ENCODE measurements around the gene CNKSR2. TPM values are rescaled to one million over a fixed set of nuclear protein-coding genes. Genes with fewer than 3 reads are reported as not detected.

The CNKSR2 gene
- total and polyA plus RNA-seq, 9 donors: 0.35 to 20.6 (median 2.3) TPM

DNA sequence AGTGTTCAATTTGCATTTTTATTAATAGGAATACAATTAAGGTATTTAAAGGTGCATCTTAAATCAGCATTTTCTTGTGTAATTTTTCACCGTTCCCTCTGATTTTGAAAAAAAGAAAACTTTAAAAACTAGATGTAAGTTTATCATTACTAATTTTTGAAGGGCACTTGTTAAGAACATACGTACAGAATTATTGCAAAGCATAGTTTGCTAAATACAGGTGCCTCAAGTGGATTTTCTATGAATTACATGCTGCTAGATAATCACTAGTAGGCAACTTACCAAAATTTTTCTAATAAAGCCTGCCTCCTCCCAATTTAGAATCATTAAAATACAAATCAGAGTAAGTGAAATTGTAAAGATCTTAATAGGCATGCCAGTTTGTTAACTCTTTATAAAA lies 8.5 kb downstream of the CNKSR2 start:
- no peak overlapping the region for H3K27ac ChIP-seq
- no peaks in the 10 kb centered on the region for H3K9me3 ChIP-seq
- DNase-seq: no peak
- intact Hi-C loops (cut with DNase I): no loop called here
- TF ChIP-seq EP300 (IDR thresholded peaks at IDR 0.05) (no peak), CTCF (IDR thresholded peaks at IDR 0.05) (no peak), POLR2A (IDR thresholded peaks at IDR 0.05) (no peak)
- no peak overlapping the region for H3K4me3 ChIP-seq
- no peaks in the 10 kb centered on the region for H3K36me3 ChIP-seq
- no peaks in the 10 kb centered on the region for H3K4me1 ChIP-seq (ENCODE audit: insufficient read depth)
- WGBS, 3 donors: 47 to 54% (median 49%) methylated on average over 2 of the region's 2 CpGs
- peaks cover 3% of the 10 kb centered on the region for H3K27me3 ChIP-seq

- 5 to 12% (median 10%) methylated on average over 2 of the region's 2 CpGs for WGBS, 3 donors
- no peak for TF ChIP-seq CTCF (IDR thresholded peaks at IDR 0.05)
- TF ChIP-seq POLR2A (IDR thresholded peaks at IDR 0.05): no peak
- TF ChIP-seq EP300 (IDR thresholded peaks at IDR 0.05): no peak
- no peak for DNase-seq
- Histone ChIP-seq H3K27ac (no peak overlapping the region), H3K27me3 (peaks cover 3% of the 10 kb centered on the region), H3K4me1 (ENCODE audit: insufficient read depth) (no peaks in the 10 kb centered on the region), H3K9me3 (no peaks in the 10 kb centered on the region), H3K4me3 (no peak overlapping the region), H3K36me3 (no peaks in the 10 kb centered on the region)
- intact Hi-C loops (cut with DNase I): no loop called here
These were observed 9.3 kb downstream of the CNKSR2 start for GRCh38 chrX:21383546-21383945.

DNA sequence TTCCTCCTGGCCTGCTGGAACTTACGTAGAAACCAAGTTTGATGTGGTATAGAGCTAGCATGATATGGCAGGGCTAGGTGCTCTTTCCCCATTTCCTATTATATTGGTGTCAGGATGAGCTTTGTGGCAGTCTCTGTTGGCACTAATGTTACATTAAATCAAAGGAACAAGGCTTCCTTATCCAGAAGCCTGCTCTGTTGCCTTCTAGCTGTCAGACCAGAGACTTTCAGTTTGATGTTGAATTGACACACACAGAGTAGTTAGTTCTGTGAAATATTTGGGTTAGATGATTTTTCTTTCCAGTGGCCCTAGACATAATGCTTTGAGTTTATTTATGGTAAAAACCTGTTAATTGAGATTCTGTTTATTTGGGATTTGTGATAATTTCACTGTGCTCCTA lies 10.0 kb downstream of the CNKSR2 start:
- WGBS, 3 donors: 63 to 81% (median 72%) methylated on average over 1 of the region's 1 CpG
- Histone ChIP-seq H3K27me3 (peaks cover 3% of the 10 kb centered on the region), H3K9me3 (no peaks in the 10 kb centered on the region), H3K4me3 (no peak overlapping the region), H3K36me3 (no peaks in the 10 kb centered on the region), H3K27ac (no peak overlapping the region), H3K4me1 (ENCODE audit: insufficient read depth) (no peaks in the 10 kb centered on the region)
- no peak for DNase-seq
- intact Hi-C loops (cut with DNase I): no loop called here
- no peak for TF ChIP-seq CTCF (IDR thresholded peaks at IDR 0.05)
- no peak for TF ChIP-seq EP300 (IDR thresholded peaks at IDR 0.05)
- no peak for TF ChIP-seq POLR2A (IDR thresholded peaks at IDR 0.05)

DNA sequence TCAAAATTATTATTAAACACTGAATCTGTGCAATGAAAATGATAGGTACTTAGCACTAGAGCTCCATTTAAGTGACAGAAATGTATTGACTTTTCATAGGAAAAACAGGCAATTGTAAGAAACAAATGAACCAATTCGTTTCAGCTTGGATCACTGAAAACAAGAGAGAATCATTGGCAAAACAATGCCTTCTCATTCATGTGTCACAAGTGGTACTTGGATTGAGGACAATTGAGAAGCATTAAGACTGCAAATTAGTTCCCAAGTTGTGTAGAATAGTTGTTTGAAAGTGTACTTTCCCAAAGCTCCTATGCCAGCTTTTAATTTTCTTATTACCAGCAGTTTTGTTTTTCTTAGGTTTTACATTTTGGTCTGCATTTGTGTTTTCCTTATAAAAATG lies 20.6 kb downstream of the CNKSR2 start:
- intact Hi-C loops (cut with DNase I): no loop called here
- DNase-seq: no peak
- Histone ChIP-seq H3K9me3 (no peaks in the 10 kb centered on the region), H3K4me1 (ENCODE audit: insufficient read depth) (no peaks in the 10 kb centered on the region), H3K4me3 (no peak overlapping the region), H3K27ac (no peak overlapping the region), H3K27me3 (no peaks in the 10 kb centered on the region), H3K36me3 (no peaks in the 10 kb centered on the region)
- TF ChIP-seq POLR2A (IDR thresholded peaks at IDR 0.05): no peak
- TF ChIP-seq CTCF (IDR thresholded peaks at IDR 0.05): no peak
- no peak for TF ChIP-seq EP300 (IDR thresholded peaks at IDR 0.05)
- 22 to 24% (median 24%) methylated on average over 1 of the region's 1 CpG for WGBS, 3 donors

DNA sequence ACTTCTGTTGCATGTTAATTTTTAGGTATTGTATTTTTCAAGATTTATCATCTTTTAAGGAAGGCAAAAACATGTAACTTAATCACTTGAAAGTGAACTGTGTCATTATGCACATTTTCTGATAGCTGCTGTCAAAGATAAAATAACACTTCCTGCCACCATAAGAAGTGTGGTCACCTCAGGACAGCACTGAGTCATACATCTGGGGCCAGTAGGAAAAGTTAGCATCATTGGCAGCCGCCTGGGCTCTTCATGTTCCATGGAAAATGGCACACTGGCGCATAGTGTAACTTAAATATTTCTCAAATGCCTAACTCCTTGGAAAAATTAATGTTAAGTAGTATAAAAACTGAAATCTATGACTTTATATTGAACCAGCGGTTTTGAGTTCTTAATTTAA lies 24.2 kb downstream of the CNKSR2 start:
- intact Hi-C loops (cut with DNase I): no loop called here
- WGBS, 3 donors: 60 to 69% (median 64%) methylated on average over 3 of the region's 3 CpGs

More for the DNA sequence above, 24.2 kb downstream of the CNKSR2 start:
- Histone ChIP-seq H3K27ac (no peak overlapping the region), H3K27me3 (no peaks in the 10 kb centered on the region), H3K36me3 (no peaks in the 10 kb centered on the region), H3K4me1 (ENCODE audit: insufficient read depth) (no peaks in the 10 kb centered on the region), H3K4me3 (no peak overlapping the region), H3K9me3 (no peaks in the 10 kb centered on the region)
- DNase-seq: no peak
- TF ChIP-seq EP300 (IDR thresholded peaks at IDR 0.05) (no peak), CTCF (IDR thresholded peaks at IDR 0.05) (no peak), POLR2A (IDR thresholded peaks at IDR 0.05) (no peak)

Measured in ovary (tissue), 9 donors.